ENCODE measurements around the gene CDKN2AIP. TPM values are rescaled to one million over a fixed set of nuclear protein-coding genes. Genes with fewer than 3 reads are reported as not detected.
"Not testable (repeated sequence)": the region's sequence is repeated elsewhere in the genome, so short reads cannot be mapped to it uniquely, and the experiment has no call there.

Gene CDKN2AIP
- total RNA-seq, 1 donor from 2014 or later: 15.2 TPM

- no peak for DNase-seq (ENCODE audit: low read depth)
These were observed 31.6 kb upstream of the CDKN2AIP start for GRCh38 chr4:183412821-183413220.

- DNase-seq (ENCODE audit: low read depth): no peak
These were observed 30.9 kb upstream of the CDKN2AIP start for GRCh38 chr4:183413234-183414200.

- DNase-seq (ENCODE audit: low read depth): no peak
These were observed 27.3 kb upstream of the CDKN2AIP start for GRCh38 chr4:183416879-183417755.

GRCh38 chr4:183422962-183423631 is 21.3 kb upstream of the CDKN2AIP start:
- DNase-seq (ENCODE audit: low read depth): no peak

- DNase-seq (ENCODE audit: low read depth): no peak
These were observed 20.2 kb upstream of the CDKN2AIP start for GRCh38 chr4:183424109-183424744.

GRCh38 chr4:183426507-183426906 is 17.9 kb upstream of the CDKN2AIP start:
- no peak for DNase-seq (ENCODE audit: low read depth)

- DNase-seq (ENCODE audit: low read depth): no peak
These were observed 14.9 kb upstream of the CDKN2AIP start for GRCh38 chr4:183429489-183429888.

GRCh38 chr4:183430317-183430993 is 14.0 kb upstream of the CDKN2AIP start:
- DNase-seq (ENCODE audit: low read depth): no peak

GRCh38 chr4:183430994-183431347 is 13.5 kb upstream of the CDKN2AIP start:
- DNase-seq (ENCODE audit: low read depth): no peak

GRCh38 chr4:183431614-183432013 is 12.8 kb upstream of the CDKN2AIP start:
- no peak for DNase-seq (ENCODE audit: low read depth)

- not testable (repeated sequence) for DNase-seq (ENCODE audit: low read depth)
These were observed 11.3 kb upstream of the CDKN2AIP start for GRCh38 chr4:183433183-183433582.

- DNase-seq (ENCODE audit: low read depth): no peak
These were observed 10.2 kb upstream of the CDKN2AIP start for GRCh38 chr4:183434264-183434663.

GRCh38 chr4:183434666-183435190 is 9.7 kb upstream of the CDKN2AIP start:
- no peak for DNase-seq (ENCODE audit: low read depth)

GRCh38 chr4:183435803-183436202 is 8.6 kb upstream of the CDKN2AIP start:
- no peak for DNase-seq (ENCODE audit: low read depth)

GRCh38 chr4:183436417-183436816 is 8.0 kb upstream of the CDKN2AIP start:
- no peak for DNase-seq (ENCODE audit: low read depth)

- no peak for DNase-seq (ENCODE audit: low read depth)
These were observed 7.0 kb upstream of the CDKN2AIP start for GRCh38 chr4:183437452-183437851.

- DNase-seq (ENCODE audit: low read depth): no peak
These were observed 5.8 kb upstream of the CDKN2AIP start for GRCh38 chr4:183438458-183439113.

- no peak for DNase-seq (ENCODE audit: low read depth)
These were observed 3.2 kb upstream of the CDKN2AIP start for GRCh38 chr4:183441276-183441675.

GRCh38 chr4:183443655-183444213 is 702 bp upstream of the CDKN2AIP start:
- DNase-seq (ENCODE audit: low read depth): no peak
